WTC11 (cell line): ENCODE measurements around the gene GALNT11. TPM values are rescaled to one million over a fixed set of nuclear protein-coding genes. Genes with fewer than 3 reads are reported as not detected.

ENCODE experiments used
- ATAC-seq: fragments of 200-7000 bp; cut with Tn5 transposase; 2 replicates; pipeline ENCODE4 v1.10.0; 2021; ENCODE audit warnings: mild to moderate bottlenecking, moderate library complexity
- CTCF ChIA-PET: fragments of 300-600 bp; sonication (Branson Sonifier 250); formaldehyde crosslinking; loops from one replicate; lab custom pipeline; 2021; ENCODE audit warnings: antibody characterized with exemption; lab: Charles Lee
- POLR2A ChIA-PET: fragments of 350-600 bp; sonication (Branson Sonifier 250); formaldehyde crosslinking; loops from one replicate; lab custom pipeline; 2021; ENCODE audit warnings: antibody characterized with exemption; lab: Charles Lee
- DNase-seq: peaks from one replicate; pipeline ENCODE4 v3.0.0; 2021; ENCODE audit warnings: low spot score
- H3K27ac Mint-ChIP-seq: 2 replicates; pipeline ENCODE4 v1.8.0; 2021; ENCODE audit warnings: mixed read lengths
- H3K27me3 Mint-ChIP-seq: 2 replicates; pipeline ENCODE4 v1.8.0; 2021; ENCODE audit warnings: low read depth, mild to moderate bottlenecking, moderate library complexity, mixed read lengths
- H3K36me3 Mint-ChIP-seq: 2 replicates; pipeline ENCODE4 v1.8.0; 2021; ENCODE audit warnings: mixed read lengths
- H3K4me1 Mint-ChIP-seq: 2 replicates; pipeline ENCODE4 v1.8.0; 2022; ENCODE audit warnings: mixed read lengths
- H3K4me3 Mint-ChIP-seq: 2 replicates; pipeline ENCODE4 v1.8.0; 2021; ENCODE audit warnings: mild to moderate bottlenecking, moderate library complexity, mixed read lengths
- H3K9me3 Mint-ChIP-seq: 2 replicates; pipeline ENCODE4 v1.8.0; 2021; ENCODE audit warnings: mixed read lengths
- CREM ChIP-seq: sonication (generic); formaldehyde crosslinking; IDR thresholded peaks from 2 replicates; pipeline ENCODE4 v1.8.1; 2022; ENCODE audit warnings: mild to moderate bottlenecking, missing genetic modification reagents, moderate library complexity
- ELF4 ChIP-seq: sonication (generic); formaldehyde crosslinking; IDR thresholded peaks from 2 replicates; pipeline ENCODE4 v1.8.1; 2022; ENCODE audit warnings: low read depth, mild to moderate bottlenecking, moderate library complexity, missing genetic modification reagents
- IRF2 ChIP-seq: sonication (generic); formaldehyde crosslinking; IDR thresholded peaks from 2 replicates; pipeline ENCODE4 v1.8.0; 2022; ENCODE audit warnings: low read depth, missing genetic modification reagents, borderline replicate concordance
- SP1 ChIP-seq: sonication (generic); formaldehyde crosslinking; conservative IDR thresholded peaks from 2 replicates; pipeline ENCODE4 v1.8.1; 2022; ENCODE audit warnings: missing genetic modification reagents
- USF1 ChIP-seq: sonication (generic); formaldehyde crosslinking; IDR thresholded peaks from 2 replicates; pipeline ENCODE4 v1.8.0; 2022; ENCODE audit warnings: mild to moderate bottlenecking, missing genetic modification reagents
- ZNF423 ChIP-seq: fragments of 250-450 bp; sonication (Bioruptor Pico); IDR thresholded peaks from 2 replicates; pipeline ENCODE4 v2.1.2; 2022; ENCODE audit warnings: mild to moderate bottlenecking, moderate library complexity
- ZNF512 ChIP-seq: sonication (generic); formaldehyde crosslinking; IDR thresholded peaks from 2 replicates; pipeline ENCODE4 v1.8.1; 2022; ENCODE audit warnings: missing genetic modification reagents, borderline replicate concordance
- total RNA-seq: library from RNA; stranded (reverse); gene quantifications from 3 replicates; pipeline ENCODE4 v1.2.3, GENCODE V29; 2021
- TF ChIP-seq, protein P1 (sequence below): fragments of 250-450 bp; sonication (Bioruptor Pico); IDR thresholded peaks from 2 replicates; pipeline ENCODE4 v1.9.0; 2021; ENCODE audit warnings: mild to moderate bottlenecking
- TF ChIP-seq, protein P2 (sequence below): sonication (generic); formaldehyde crosslinking; IDR thresholded peaks from 2 replicates; pipeline ENCODE4 v1.8.0; 2023; ENCODE audit warnings: missing genetic modification reagents
- TF ChIP-seq, protein P3 (sequence below): fragments of 200-600 bp; IDR thresholded peaks from 2 replicates; pipeline ENCODE4 v1.8.0; 2022; ENCODE audit warnings: antibody characterized with exemption
- TF ChIP-seq, protein P4 (sequence below): sonication (generic); formaldehyde crosslinking; IDR thresholded peaks from 2 replicates; pipeline ENCODE4 v1.8.1; 2023; ENCODE audit warnings: mild to moderate bottlenecking, moderate library complexity, missing genetic modification reagents
- TF ChIP-seq, protein P5 (sequence below): sonication (generic); formaldehyde crosslinking; IDR thresholded peaks from 2 replicates; pipeline ENCODE4 v1.8.1; 2023; ENCODE audit warnings: mild to moderate bottlenecking, missing genetic modification reagents, moderate library complexity

GALNT11 gene
- total RNA-seq, 1 experiment from 2014 or later = 24.0 TPM

DNA sequence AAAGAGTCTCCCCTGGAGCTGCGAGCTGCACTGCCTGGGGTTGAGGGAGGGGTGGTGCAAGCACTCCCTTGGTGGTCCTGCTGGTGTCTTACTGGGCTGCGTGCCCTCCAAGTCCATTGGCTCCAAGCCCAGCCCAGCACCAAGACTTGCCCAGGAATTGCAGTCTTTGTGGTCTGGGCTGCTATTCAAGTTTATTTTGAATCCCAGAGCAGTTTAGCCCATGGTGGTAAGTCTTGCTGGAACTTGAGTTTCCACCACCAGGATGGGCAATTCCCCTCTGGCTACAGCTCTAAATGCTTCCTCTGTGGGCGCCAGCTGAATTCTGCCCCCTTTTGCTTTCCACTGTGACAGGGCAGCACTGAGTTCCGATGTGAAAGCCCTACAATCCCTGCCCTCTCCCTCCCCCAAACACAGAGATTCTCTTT is 25.1 kb downstream of the GALNT11 start:
- ChIA-PET POLR2A (no interaction called here), CTCF (no interaction called here)
- H3K36me3 Mint-ChIP-seq = peaks cover 28% of the 10 kb centered on the region
- no peaks in the 10 kb centered on the region for H3K27me3 Mint-ChIP-seq
- DNase-seq (no peak), ATAC-seq (peak; percentile 26)
- H3K27ac Mint-ChIP-seq = no peak overlapping the region
- peaks cover 37% of the 10 kb centered on the region for H3K4me1 Mint-ChIP-seq
- TF ChIP-seq, protein P1, sequence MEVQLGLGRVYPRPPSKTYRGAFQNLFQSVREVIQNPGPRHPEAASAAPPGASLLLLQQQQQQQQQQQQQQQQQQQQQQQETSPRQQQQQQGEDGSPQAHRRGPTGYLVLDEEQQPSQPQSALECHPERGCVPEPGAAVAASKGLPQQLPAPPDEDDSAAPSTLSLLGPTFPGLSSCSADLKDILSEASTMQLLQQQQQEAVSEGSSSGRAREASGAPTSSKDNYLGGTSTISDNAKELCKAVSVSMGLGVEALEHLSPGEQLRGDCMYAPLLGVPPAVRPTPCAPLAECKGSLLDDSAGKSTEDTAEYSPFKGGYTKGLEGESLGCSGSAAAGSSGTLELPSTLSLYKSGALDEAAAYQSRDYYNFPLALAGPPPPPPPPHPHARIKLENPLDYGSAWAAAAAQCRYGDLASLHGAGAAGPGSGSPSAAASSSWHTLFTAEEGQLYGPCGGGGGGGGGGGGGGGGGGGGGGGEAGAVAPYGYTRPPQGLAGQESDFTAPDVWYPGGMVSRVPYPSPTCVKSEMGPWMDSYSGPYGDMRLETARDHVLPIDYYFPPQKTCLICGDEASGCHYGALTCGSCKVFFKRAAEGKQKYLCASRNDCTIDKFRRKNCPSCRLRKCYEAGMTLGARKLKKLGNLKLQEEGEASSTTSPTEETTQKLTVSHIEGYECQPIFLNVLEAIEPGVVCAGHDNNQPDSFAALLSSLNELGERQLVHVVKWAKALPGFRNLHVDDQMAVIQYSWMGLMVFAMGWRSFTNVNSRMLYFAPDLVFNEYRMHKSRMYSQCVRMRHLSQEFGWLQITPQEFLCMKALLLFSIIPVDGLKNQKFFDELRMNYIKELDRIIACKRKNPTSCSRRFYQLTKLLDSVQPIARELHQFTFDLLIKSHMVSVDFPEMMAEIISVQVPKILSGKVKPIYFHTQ (CRISPR knock-in tag) = no peak
- TF ChIP-seq, protein P2, sequence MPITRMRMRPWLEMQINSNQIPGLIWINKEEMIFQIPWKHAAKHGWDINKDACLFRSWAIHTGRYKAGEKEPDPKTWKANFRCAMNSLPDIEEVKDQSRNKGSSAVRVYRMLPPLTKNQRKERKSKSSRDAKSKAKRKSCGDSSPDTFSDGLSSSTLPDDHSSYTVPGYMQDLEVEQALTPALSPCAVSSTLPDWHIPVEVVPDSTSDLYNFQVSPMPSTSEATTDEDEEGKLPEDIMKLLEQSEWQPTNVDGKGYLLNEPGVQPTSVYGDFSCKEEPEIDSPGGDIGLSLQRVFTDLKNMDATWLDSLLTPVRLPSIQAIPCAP (CRISPR knock-in tag) = no peak
- no peak for TF ChIP-seq IRF2 (CRISPR knock-in tag)
- no peak for TF ChIP-seq SP1
- TF ChIP-seq ZNF512 (CRISPR knock-in tag) = no peak
- TF ChIP-seq, protein P3, sequence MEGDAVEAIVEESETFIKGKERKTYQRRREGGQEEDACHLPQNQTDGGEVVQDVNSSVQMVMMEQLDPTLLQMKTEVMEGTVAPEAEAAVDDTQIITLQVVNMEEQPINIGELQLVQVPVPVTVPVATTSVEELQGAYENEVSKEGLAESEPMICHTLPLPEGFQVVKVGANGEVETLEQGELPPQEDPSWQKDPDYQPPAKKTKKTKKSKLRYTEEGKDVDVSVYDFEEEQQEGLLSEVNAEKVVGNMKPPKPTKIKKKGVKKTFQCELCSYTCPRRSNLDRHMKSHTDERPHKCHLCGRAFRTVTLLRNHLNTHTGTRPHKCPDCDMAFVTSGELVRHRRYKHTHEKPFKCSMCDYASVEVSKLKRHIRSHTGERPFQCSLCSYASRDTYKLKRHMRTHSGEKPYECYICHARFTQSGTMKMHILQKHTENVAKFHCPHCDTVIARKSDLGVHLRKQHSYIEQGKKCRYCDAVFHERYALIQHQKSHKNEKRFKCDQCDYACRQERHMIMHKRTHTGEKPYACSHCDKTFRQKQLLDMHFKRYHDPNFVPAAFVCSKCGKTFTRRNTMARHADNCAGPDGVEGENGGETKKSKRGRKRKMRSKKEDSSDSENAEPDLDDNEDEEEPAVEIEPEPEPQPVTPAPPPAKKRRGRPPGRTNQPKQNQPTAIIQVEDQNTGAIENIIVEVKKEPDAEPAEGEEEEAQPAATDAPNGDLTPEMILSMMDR = no peak
- H3K4me3 Mint-ChIP-seq = no peak overlapping the region
- H3K9me3 Mint-ChIP-seq = peaks cover 30% of the 10 kb centered on the region

DNA sequence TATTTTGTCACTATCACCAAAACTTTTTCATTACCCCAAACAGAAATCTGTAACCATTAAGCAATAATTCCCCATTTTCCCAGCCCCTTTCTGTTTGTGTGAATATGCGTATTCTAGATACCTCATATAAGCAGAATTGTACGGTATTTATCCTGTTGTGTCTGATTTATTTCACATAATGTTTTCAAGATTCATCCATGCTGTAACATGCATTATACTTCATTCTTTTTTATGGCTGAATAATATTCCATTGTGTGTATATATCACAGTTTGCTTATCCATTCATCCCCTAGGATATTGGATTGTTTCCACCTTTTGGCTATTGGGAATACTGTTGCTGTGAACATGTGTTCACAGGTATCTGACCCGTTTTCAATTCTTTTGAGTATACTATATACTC is 26.5 kb downstream of the GALNT11 start:
- Mint-ChIP-seq H3K9me3 (peaks cover 16% of the 10 kb centered on the region), H3K4me3 (no peak overlapping the region), H3K27ac (no peak overlapping the region), H3K4me1 (peaks cover 44% of the 10 kb centered on the region), H3K36me3 (peaks cover 15% of the 10 kb centered on the region), H3K27me3 (no peaks in the 10 kb centered on the region)
- DNase-seq (no peak), ATAC-seq (no peak)
- TF ChIP-seq ZNF423 (CRISPR knock-in tag) (no peak), USF1 (CRISPR knock-in tag) (no peak), CREM (no peak), ELF4 (CRISPR knock-in tag) (no peak)
- TF ChIP-seq, protein P4, sequence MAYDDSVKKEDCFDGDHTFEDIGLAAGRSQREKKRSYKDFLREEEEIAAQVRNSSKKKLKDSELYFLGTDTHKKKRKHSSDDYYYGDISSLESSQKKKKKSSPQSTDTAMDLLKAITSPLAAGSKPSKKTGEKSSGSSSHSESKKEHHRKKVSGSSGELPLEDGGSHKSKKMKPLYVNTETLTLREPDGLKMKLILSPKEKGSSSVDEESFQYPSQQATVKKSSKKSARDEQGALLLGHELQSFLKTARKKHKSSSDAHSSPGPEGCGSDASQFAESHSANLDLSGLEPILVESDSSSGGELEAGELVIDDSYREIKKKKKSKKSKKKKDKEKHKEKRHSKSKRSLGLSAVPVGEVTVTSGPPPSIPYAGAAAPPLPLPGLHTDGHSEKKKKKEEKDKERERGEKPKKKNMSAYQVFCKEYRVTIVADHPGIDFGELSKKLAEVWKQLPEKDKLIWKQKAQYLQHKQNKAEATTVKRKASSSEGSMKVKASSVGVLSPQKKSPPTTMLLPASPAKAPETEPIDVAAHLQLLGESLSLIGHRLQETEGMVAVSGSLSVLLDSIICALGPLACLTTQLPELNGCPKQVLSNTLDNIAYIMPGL (CRISPR knock-in tag) = no peak
- TF ChIP-seq, protein P5, sequence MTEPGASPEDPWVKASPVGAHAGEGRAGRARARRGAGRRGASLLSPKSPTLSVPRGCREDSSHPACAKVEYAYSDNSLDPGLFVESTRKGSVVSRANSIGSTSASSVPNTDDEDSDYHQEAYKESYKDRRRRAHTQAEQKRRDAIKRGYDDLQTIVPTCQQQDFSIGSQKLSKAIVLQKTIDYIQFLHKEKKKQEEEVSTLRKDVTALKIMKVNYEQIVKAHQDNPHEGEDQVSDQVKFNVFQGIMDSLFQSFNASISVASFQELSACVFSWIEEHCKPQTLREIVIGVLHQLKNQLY (CRISPR knock-in tag) = no peak
- POLR2A ChIA-PET = no interaction called here
- CTCF ChIA-PET = no interaction called here
